WTC11 (cell line): Measurements from ENCODE around the gene RSRC1. TPM values are rescaled to one million over a fixed set of nuclear protein-coding genes. Genes with fewer than 3 reads are reported as not detected.

Experiments used
- ATAC-seq: fragments of 200-7000 bp; cut with Tn5 transposase; 2 replicates; pipeline ENCODE4 v1.10.0; 2021; ENCODE audit warnings: mild to moderate bottlenecking, moderate library complexity
- CTCF ChIA-PET: fragments of 300-600 bp; sonication (Branson Sonifier 250); formaldehyde crosslinking; loops from one replicate; lab custom pipeline; 2021; ENCODE audit warnings: antibody characterized with exemption; lab: Charles Lee
- POLR2A ChIA-PET: fragments of 350-600 bp; sonication (Branson Sonifier 250); formaldehyde crosslinking; loops from one replicate; lab custom pipeline; 2021; ENCODE audit warnings: antibody characterized with exemption; lab: Charles Lee
- DNase-seq: peaks from one replicate; pipeline ENCODE4 v3.0.0; 2021; ENCODE audit warnings: low spot score
- H3K27ac Mint-ChIP-seq: 2 replicates; pipeline ENCODE4 v1.8.0; 2021; ENCODE audit warnings: mixed read lengths
- H3K27me3 Mint-ChIP-seq: 2 replicates; pipeline ENCODE4 v1.8.0; 2021; ENCODE audit warnings: low read depth, mild to moderate bottlenecking, moderate library complexity, mixed read lengths
- H3K36me3 Mint-ChIP-seq: 2 replicates; pipeline ENCODE4 v1.8.0; 2021; ENCODE audit warnings: mixed read lengths
- H3K4me1 Mint-ChIP-seq: 2 replicates; pipeline ENCODE4 v1.8.0; 2022; ENCODE audit warnings: mixed read lengths
- H3K4me3 Mint-ChIP-seq: 2 replicates; pipeline ENCODE4 v1.8.0; 2021; ENCODE audit warnings: mild to moderate bottlenecking, moderate library complexity, mixed read lengths
- H3K9me3 Mint-ChIP-seq: 2 replicates; pipeline ENCODE4 v1.8.0; 2021; ENCODE audit warnings: mixed read lengths
- AR ChIP-seq: fragments of 250-450 bp; sonication (Bioruptor Pico); IDR thresholded peaks from 2 replicates; pipeline ENCODE4 v1.9.0; 2021; ENCODE audit warnings: mild to moderate bottlenecking
- ATF6 ChIP-seq: sonication (generic); formaldehyde crosslinking; IDR thresholded peaks from 2 replicates; pipeline ENCODE4 v1.8.1; 2023; ENCODE audit warnings: mild to moderate bottlenecking, missing genetic modification reagents
- CBFB ChIP-seq: sonication (generic); formaldehyde crosslinking; IDR thresholded peaks from 2 replicates; pipeline ENCODE4 v1.8.1; 2022; ENCODE audit warnings: mild to moderate bottlenecking, low read depth, missing genetic modification reagents
- CREB1 ChIP-seq: sonication (generic); formaldehyde crosslinking; IDR thresholded peaks from 2 replicates; pipeline ENCODE4 v1.8.0; 2023; ENCODE audit warnings: mild to moderate bottlenecking, missing genetic modification reagents
- CREM ChIP-seq: sonication (generic); formaldehyde crosslinking; IDR thresholded peaks from 2 replicates; pipeline ENCODE4 v1.8.1; 2022; ENCODE audit warnings: mild to moderate bottlenecking, missing genetic modification reagents, moderate library complexity
- FOXJ3 ChIP-seq: sonication (generic); formaldehyde crosslinking; IDR thresholded peaks from 2 replicates; pipeline ENCODE4 v1.9.0; 2021; ENCODE audit warnings: missing genetic modification reagents, mild to moderate bottlenecking, borderline replicate concordance
- IRF1 ChIP-seq: sonication (generic); formaldehyde crosslinking; IDR thresholded peaks from 2 replicates; pipeline ENCODE4 v1.8.0; 2023; ENCODE audit warnings: missing genetic modification reagents
- MAX ChIP-seq: sonication (generic); formaldehyde crosslinking; IDR thresholded peaks from 2 replicates; pipeline ENCODE4 v1.8.0; 2022; ENCODE audit warnings: mild to moderate bottlenecking, missing genetic modification reagents
- NR3C1 ChIP-seq: sonication (generic); formaldehyde crosslinking; conservative IDR thresholded peaks from 2 replicates; pipeline ENCODE4 v1.8.1; 2023; ENCODE audit warnings: low read depth, mild to moderate bottlenecking, missing genetic modification reagents
- SP1 ChIP-seq: sonication (generic); formaldehyde crosslinking; conservative IDR thresholded peaks from 2 replicates; pipeline ENCODE4 v1.8.1; 2022; ENCODE audit warnings: missing genetic modification reagents
- USF2 ChIP-seq: sonication (generic); formaldehyde crosslinking; IDR thresholded peaks from 2 replicates; pipeline ENCODE4 v1.8.1; 2023; ENCODE audit warnings: mild to moderate bottlenecking, missing genetic modification reagents, moderate library complexity
- total RNA-seq: library from RNA; stranded (reverse); gene quantifications from 3 replicates; pipeline ENCODE4 v1.2.3, GENCODE V29; 2021
- TF ChIP-seq, protein P1 (sequence below): fragments of 250-450 bp; sonication (Bioruptor Pico); conservative IDR thresholded peaks from 2 replicates; pipeline ENCODE4 v1.9.0; 2021; ENCODE audit warnings: mild to moderate bottlenecking
- TF ChIP-seq, protein P2 (sequence below): sonication (generic); formaldehyde crosslinking; conservative IDR thresholded peaks from 2 replicates; pipeline ENCODE4 v1.8.1; 2023; ENCODE audit warnings: mild to moderate bottlenecking, low read depth, missing genetic modification reagents, moderate library complexity

Gene RSRC1
- total RNA-seq, 1 experiment from 2014 or later = 21.3 TPM

GRCh38 chr3:158528076-158528674 is 418.3 kb downstream of the RSRC1 start:
- H3K27ac Mint-ChIP-seq = no peak overlapping the region
- H3K9me3 Mint-ChIP-seq = peaks cover 4% of the 10 kb centered on the region; the same call in 1 of the 2 replicates
- DNase-seq = no peak
- H3K4me3 Mint-ChIP-seq = no peak overlapping the region
- 0 out of 2 replicates have a peak, but pooled peaks cover 2% of the 10 kb centered on the region for H3K4me1 Mint-ChIP-seq
- no peaks in the 10 kb centered on the region for H3K27me3 Mint-ChIP-seq
- H3K36me3 Mint-ChIP-seq = no peaks in the 10 kb centered on the region
- CTCF ChIA-PET = no interaction called here
- TF ChIP-seq FOXJ3 (CRISPR knock-in tag) = no peak
- TF ChIP-seq CBFB (CRISPR knock-in tag) = no peak
- no peak for TF ChIP-seq SP1 (CRISPR knock-in tag)
- TF ChIP-seq NR3C1 = no peak
- no peak for TF ChIP-seq CREM (CRISPR knock-in tag)
- no peak for TF ChIP-seq IRF1 (CRISPR knock-in tag)
- TF ChIP-seq, protein P1, sequence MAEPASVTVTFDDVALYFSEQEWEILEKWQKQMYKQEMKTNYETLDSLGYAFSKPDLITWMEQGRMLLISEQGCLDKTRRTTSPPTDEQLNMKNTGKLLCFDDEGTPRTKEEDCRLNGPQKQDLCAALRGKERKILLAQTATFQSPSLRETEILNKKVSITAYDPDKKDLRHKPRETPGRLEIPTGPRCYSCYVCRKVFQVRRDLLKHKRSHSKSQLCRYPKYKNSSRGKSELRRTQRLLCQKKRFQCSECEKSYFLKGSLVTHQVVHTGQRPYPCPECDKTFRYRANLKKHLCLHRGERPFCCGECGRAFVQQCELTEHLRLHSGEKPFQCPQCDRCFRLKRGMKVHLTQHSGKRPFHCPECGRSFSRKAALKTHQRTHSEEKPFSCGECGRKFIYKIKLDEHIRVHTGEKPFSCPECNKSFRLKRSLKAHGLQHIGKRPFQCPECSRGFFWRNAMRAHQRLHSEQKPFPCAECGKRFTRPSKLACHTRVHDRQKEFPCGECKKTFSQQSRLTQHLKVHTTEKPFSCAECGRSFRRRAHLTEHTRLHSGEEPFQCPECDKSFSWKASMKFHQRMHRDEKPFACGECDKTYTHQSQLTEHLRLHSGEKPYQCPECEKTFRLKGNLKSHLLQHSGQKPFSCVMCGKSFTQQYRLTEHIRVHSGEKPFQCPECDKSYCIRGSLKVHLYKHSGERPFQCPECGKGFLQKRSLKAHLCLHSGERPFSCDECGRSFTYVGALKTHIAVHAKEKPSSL = no peak
- TF ChIP-seq AR (CRISPR knock-in tag) = no peak
- no peak for TF ChIP-seq USF2 (CRISPR knock-in tag)
- no peak for TF ChIP-seq CREB1 (CRISPR knock-in tag)
- TF ChIP-seq MAX = no peak
- TF ChIP-seq, protein P2, sequence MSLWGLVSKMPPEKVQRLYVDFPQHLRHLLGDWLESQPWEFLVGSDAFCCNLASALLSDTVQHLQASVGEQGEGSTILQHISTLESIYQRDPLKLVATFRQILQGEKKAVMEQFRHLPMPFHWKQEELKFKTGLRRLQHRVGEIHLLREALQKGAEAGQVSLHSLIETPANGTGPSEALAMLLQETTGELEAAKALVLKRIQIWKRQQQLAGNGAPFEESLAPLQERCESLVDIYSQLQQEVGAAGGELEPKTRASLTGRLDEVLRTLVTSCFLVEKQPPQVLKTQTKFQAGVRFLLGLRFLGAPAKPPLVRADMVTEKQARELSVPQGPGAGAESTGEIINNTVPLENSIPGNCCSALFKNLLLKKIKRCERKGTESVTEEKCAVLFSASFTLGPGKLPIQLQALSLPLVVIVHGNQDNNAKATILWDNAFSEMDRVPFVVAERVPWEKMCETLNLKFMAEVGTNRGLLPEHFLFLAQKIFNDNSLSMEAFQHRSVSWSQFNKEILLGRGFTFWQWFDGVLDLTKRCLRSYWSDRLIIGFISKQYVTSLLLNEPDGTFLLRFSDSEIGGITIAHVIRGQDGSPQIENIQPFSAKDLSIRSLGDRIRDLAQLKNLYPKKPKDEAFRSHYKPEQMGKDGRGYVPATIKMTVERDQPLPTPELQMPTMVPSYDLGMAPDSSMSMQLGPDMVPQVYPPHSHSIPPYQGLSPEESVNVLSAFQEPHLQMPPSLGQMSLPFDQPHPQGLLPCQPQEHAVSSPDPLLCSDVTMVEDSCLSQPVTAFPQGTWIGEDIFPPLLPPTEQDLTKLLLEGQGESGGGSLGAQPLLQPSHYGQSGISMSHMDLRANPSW (CRISPR knock-in tag) = no peak
- POLR2A ChIA-PET = no interaction called here
- ATAC-seq = no peak

- POLR2A ChIA-PET = no interaction called here
- ATAC-seq (no peak), DNase-seq (no peak)
- H3K4me1 Mint-ChIP-seq = 0 out of 2 replicates have a peak, but pooled peaks cover 2% of the 10 kb centered on the region
- H3K9me3 Mint-ChIP-seq = no peaks in the 10 kb centered on the region
- CTCF ChIA-PET = interaction anchor here (0.6 to 1.1 kb wide), 4 partner anchors 14 to 999 kb away, joined by 3 to 6 read pairs (median 4); no protein-coding TSS in a partner anchor
- H3K4me3 Mint-ChIP-seq = no peak overlapping the region
- TF ChIP-seq ATF6 (CRISPR knock-in tag) = no peak
- H3K27ac Mint-ChIP-seq = no peak overlapping the region
- H3K36me3 Mint-ChIP-seq = no peaks in the 10 kb centered on the region
- H3K27me3 Mint-ChIP-seq = no peaks in the 10 kb centered on the region
Observed at GRCh38 chr3:158531334-158531733, 421.4 kb downstream of the RSRC1 start.
